SK-N-MC (cell line): ENCODE measurements around the gene BRK1.
"Not testable (repeated sequence)": the region's sequence is repeated elsewhere in the genome, so short reads cannot be mapped to it uniquely, and the experiment has no call there.

Experiments
- DNase-seq: peaks from one replicate; pipeline ENCODE4 v3.0.0-alpha.2; 2011; ENCODE audit warnings: low read depth, low spot score
- H3K27ac ChIP-seq: fragments of 200-600 bp; sonication (generic); 2 replicates; pipeline ENCODE4 v1.5.1; 2016; ENCODE audit warnings: mixed run types
- H3K36me3 ChIP-seq: fragments of 200-600 bp; sonication (generic); 2 replicates; pipeline ENCODE4 v1.6.1; 2017; ENCODE audit warnings: antibody characterized with exemption, low read length, mixed read lengths; ENCODE audit not compliant: insufficient read depth
- H3K4me3 ChIP-seq: fragments of 200-600 bp; sonication (generic); 2 replicates; pipeline ENCODE4 v1.5.1; 2016
- H3K9ac ChIP-seq: fragments of 200-600 bp; sonication (generic); 2 replicates; pipeline ENCODE4 v1.8.0; 2017; ENCODE audit warnings: mixed run types, mixed read lengths; ENCODE audit not compliant: insufficient read length
- H3K9me3 ChIP-seq: fragments of 200-600 bp; sonication (generic); 2 replicates; pipeline ENCODE4 v1.6.1; 2017; ENCODE audit warnings: low read depth, mild to moderate bottlenecking, antibody characterized with exemption, low read length, moderate library complexity, mixed read lengths
- EZH2 ChIP-seq: fragments of 200-600 bp; sonication (generic); IDR thresholded peaks from one replicate; pipeline ENCODE4 v1.6.1; 2017; ENCODE audit warnings: antibody characterized with exemption
- FOXP2 ChIP-seq: optimal IDR thresholded peaks from 2 replicates; pipeline ENCODE3; 2011; ENCODE audit warnings: mild to moderate bottlenecking, moderate library complexity; ENCODE audit not compliant: insufficient read depth; ENCODE audit errors: extremely low read length, control extremely low read depth
- POLR2AphosphoS5 ChIP-seq: IDR thresholded peaks from 2 replicates; pipeline ENCODE4 v1.6.1; 2012; ENCODE audit warnings: mild to moderate bottlenecking, low read depth, low read length, borderline replicate concordance

BRK1 gene

GRCh38 chr3:10155658-10156057, 40.2 kb downstream of the BRK1 start:
- Histone ChIP-seq H3K9me3 (no peaks in the 10 kb centered on the region), H3K36me3 (peaks cover 9% of the 10 kb centered on the region; the same call in 1 of the 2 replicates), H3K27ac (no peak overlapping the region), H3K4me3 (no peak overlapping the region), H3K9ac (no peak overlapping the region)
- no peak for DNase-seq
- TF ChIP-seq EZH2 (no peak), FOXP2 (no peak), POLR2AphosphoS5 (no peak)

GRCh38 chr3:10157031-10157430, 41.6 kb downstream of the BRK1 start:
- DNase-seq: no peak
- no peak overlapping the region for H3K27ac ChIP-seq
- no peaks in the 10 kb centered on the region for H3K9me3 ChIP-seq
- no peak overlapping the region for H3K9ac ChIP-seq
- TF ChIP-seq EZH2 (no peak), FOXP2 (no peak), POLR2AphosphoS5 (no peak)
- H3K4me3 ChIP-seq: no peak overlapping the region
- no peaks in the 10 kb centered on the region for H3K36me3 ChIP-seq

- H3K9me3 ChIP-seq, H3K4me3 ChIP-seq, H3K36me3 ChIP-seq, H3K9ac ChIP-seq, H3K27ac ChIP-seq, DNase-seq: not testable (repeated sequence)
Observed at GRCh38 chr3:10158555-10158954, 43.1 kb downstream of the BRK1 start.

GRCh38 chr3:10160346-10160745, 44.9 kb downstream of the BRK1 start:
- Histone ChIP-seq H3K9me3 (no peaks in the 10 kb centered on the region), H3K27ac (peak overlapping the region; percentile 50; the same call in 1 of the 2 replicates), H3K4me3 (no peak overlapping the region; the same call in 1 of the 2 replicates), H3K36me3 (no peaks in the 10 kb centered on the region), H3K9ac (no peak overlapping the region)
- DNase-seq: peak; percentile 22
- TF ChIP-seq FOXP2 (no peak), POLR2AphosphoS5 (no peak; the same call in 1 of the 2 replicates), EZH2 (no peak)

DNA sequence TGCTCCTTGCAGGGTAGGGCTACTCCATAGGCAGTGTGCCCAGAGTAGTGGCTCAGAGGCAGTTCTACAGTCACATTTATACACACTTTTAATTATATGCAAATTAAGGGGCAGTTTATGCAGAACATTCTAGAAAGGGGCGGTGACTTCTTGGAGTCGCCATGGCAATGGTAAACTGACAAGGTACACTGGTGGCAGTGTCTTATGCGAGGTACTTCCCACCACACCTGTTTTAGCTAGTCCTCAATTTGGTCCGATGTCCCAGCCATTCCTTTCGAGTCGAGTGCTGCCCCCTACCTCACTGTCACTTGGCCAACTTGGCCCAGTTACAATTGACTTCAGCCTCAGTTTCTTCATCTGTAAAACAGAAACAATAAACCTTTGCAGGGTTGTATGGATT, 45.5 kb downstream of the BRK1 start:
- H3K36me3 ChIP-seq: no peaks in the 10 kb centered on the region
- H3K27ac ChIP-seq: peak overlapping the region; percentile 50; the same call in 1 of the 2 replicates
- DNase-seq: no peak
- TF ChIP-seq FOXP2 (no peak), POLR2AphosphoS5 (no peak), EZH2 (no peak)
- no peaks in the 10 kb centered on the region for H3K9me3 ChIP-seq
- no peak overlapping the region for H3K4me3 ChIP-seq
- no peak overlapping the region for H3K9ac ChIP-seq

GRCh38 chr3:10162185-10162584, 46.7 kb downstream of the BRK1 start:
- H3K36me3 ChIP-seq: no peaks in the 10 kb centered on the region
- H3K27ac ChIP-seq: no peak overlapping the region
- no peaks in the 10 kb centered on the region for H3K9me3 ChIP-seq
- no peak overlapping the region for H3K4me3 ChIP-seq
- H3K9ac ChIP-seq: no peak overlapping the region
- no peak for DNase-seq
- no peak for TF ChIP-seq POLR2AphosphoS5
- no peak for TF ChIP-seq FOXP2
- no peak for TF ChIP-seq EZH2

DNA sequence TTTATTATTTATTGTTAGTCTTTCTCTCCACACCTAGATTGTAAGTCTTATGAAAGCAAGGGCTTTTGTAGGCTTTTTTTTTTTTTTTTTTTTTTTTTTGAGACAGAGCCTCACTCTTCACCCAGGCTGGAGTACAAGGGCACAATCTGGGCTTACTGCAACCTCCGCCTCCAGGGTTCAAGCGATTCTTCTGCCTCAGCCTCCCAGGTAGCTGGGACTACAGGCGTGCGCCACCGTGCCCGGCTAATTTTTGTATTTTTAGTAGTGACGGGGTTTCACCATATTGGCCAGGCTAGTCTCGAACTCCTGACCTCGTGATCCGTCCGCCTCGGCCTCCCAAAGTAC, 48.7 kb downstream of the BRK1 start:
- not testable (repeated sequence) for H3K9ac ChIP-seq, H3K4me3 ChIP-seq, H3K36me3 ChIP-seq, H3K9me3 ChIP-seq, H3K27ac ChIP-seq, DNase-seq

- Histone ChIP-seq H3K9ac (no peak within 1 kb of the TSS), H3K36me3 (no peaks in the 10 kb centered on the region), H3K9me3 (no peaks in the 10 kb centered on the region), H3K27ac (no peak within 1 kb of the TSS), H3K4me3 (no peak within 1 kb of the TSS)
- no peak for DNase-seq
- TF ChIP-seq POLR2AphosphoS5: no peak
- no peak for TF ChIP-seq EZH2
- TF ChIP-seq FOXP2: no peak
Observed at GRCh38 chr3:10164546-10165393, 49.3 kb downstream of the BRK1 start, which contains the start of gene IRAK2. Gene IRAK2, plus strand, starts transcription at chr3:10164919. Its CDS starts 36 bp downstream, at chr3:10164955.

DNA sequence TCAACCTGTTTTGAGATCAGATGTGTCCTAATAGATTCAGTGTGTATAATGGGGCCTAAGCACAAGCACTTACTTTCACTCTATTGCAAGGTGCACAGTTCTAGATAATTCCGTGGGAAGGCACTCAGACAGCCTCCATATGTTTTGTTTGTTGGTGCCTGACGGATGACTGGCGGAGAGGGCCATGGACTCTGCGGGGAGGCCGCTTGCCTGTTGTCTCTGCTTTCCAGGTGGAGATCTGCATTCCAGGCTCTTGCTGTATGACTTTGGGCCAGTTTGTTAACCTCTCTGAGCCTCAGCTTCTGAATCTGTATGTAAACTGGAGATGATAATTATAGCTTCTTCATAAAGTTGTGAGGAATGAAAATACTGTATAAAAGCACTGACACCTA, 50.7 kb downstream of the BRK1 start:
- Histone ChIP-seq H3K9ac (no peak overlapping the region), H3K4me3 (no peak overlapping the region)
- DNase-seq: no peak

GRCh38 chr3:10169000-10169496, 53.6 kb downstream of the BRK1 start:
- no peak for DNase-seq
- H3K36me3 ChIP-seq: no peaks in the 10 kb centered on the region
- H3K9ac ChIP-seq: no peak overlapping the region
- no peak overlapping the region for H3K27ac ChIP-seq
- H3K4me3 ChIP-seq: no peak overlapping the region
- TF ChIP-seq FOXP2 (no peak), EZH2 (no peak), POLR2AphosphoS5 (no peak)
- no peaks in the 10 kb centered on the region for H3K9me3 ChIP-seq

More for the DNA sequence above, 50.7 kb downstream of the BRK1 start:
- no peak overlapping the region for H3K27ac ChIP-seq
- TF ChIP-seq POLR2AphosphoS5: no peak
- no peaks in the 10 kb centered on the region for H3K9me3 ChIP-seq
- no peaks in the 10 kb centered on the region for H3K36me3 ChIP-seq
